GM06990 (cell line): ENCODE results near the gene SSH2.
"Not testable (repeated sequence)": the region's sequence is repeated elsewhere in the genome, so short reads cannot be mapped to it uniquely, and the experiment has no call there.

Experiments used
- DNase-seq: peaks from one replicate; pipeline ENCODE4 v3.0.0-alpha.2; 2011; ENCODE audit not compliant: insufficient read length; ENCODE audit errors: extremely low read depth
- H3K27me3 ChIP-seq: replicated peaks from 2 replicates; pipeline ENCODE4 v1.6.0; 2011; ENCODE audit warnings: low read length; ENCODE audit not compliant: control insufficient read depth, insufficient read depth
- H3K36me3 ChIP-seq: 2 replicates; pipeline ENCODE4 v1.5.1; 2011; ENCODE audit warnings: low read length; ENCODE audit not compliant: control insufficient read depth, insufficient read depth
- H3K4me3 ChIP-seq: replicated peaks from 2 replicates; pipeline ENCODE4 v1.5.1; 2011; ENCODE audit warnings: low read depth, mild to moderate bottlenecking, control low read depth, low read length
- TF ChIP-seq, protein P1 (sequence below): IDR thresholded peaks from 2 replicates; pipeline ENCODE4 v1.5.1; 2011; ENCODE audit warnings: low read length, control low read depth, mild to moderate bottlenecking, inconsistent platforms; ENCODE audit not compliant: insufficient read depth, poor library complexity, severe bottlenecking

The SSH2 gene

DNA sequence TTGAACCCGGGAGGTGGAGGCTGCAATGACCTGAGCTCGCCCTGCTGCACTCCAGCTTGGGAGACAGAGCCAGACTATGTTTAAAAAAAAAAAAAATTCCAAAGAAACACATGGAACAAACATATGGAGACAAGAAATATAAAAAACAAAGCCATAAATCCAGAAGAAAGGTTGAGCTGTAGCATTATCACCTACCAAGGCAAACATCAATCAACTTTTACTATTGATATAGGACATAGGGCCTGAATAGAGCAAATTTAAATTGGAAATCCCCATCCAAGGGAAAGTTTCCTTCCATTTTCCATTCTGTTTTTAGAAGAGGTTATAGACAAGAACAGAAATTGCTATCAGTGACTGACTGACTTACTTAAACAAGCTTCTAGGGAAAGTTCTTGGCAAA, 56.6 kb downstream of the SSH2 start:
- no peak overlapping the region for H3K4me3 ChIP-seq
- H3K27me3 ChIP-seq = no peaks in the 10 kb centered on the region
- no peaks in the 10 kb centered on the region for H3K36me3 ChIP-seq
- DNase-seq = no peak
- TF ChIP-seq, protein P1, sequence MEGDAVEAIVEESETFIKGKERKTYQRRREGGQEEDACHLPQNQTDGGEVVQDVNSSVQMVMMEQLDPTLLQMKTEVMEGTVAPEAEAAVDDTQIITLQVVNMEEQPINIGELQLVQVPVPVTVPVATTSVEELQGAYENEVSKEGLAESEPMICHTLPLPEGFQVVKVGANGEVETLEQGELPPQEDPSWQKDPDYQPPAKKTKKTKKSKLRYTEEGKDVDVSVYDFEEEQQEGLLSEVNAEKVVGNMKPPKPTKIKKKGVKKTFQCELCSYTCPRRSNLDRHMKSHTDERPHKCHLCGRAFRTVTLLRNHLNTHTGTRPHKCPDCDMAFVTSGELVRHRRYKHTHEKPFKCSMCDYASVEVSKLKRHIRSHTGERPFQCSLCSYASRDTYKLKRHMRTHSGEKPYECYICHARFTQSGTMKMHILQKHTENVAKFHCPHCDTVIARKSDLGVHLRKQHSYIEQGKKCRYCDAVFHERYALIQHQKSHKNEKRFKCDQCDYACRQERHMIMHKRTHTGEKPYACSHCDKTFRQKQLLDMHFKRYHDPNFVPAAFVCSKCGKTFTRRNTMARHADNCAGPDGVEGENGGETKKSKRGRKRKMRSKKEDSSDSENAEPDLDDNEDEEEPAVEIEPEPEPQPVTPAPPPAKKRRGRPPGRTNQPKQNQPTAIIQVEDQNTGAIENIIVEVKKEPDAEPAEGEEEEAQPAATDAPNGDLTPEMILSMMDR = no peak

DNA sequence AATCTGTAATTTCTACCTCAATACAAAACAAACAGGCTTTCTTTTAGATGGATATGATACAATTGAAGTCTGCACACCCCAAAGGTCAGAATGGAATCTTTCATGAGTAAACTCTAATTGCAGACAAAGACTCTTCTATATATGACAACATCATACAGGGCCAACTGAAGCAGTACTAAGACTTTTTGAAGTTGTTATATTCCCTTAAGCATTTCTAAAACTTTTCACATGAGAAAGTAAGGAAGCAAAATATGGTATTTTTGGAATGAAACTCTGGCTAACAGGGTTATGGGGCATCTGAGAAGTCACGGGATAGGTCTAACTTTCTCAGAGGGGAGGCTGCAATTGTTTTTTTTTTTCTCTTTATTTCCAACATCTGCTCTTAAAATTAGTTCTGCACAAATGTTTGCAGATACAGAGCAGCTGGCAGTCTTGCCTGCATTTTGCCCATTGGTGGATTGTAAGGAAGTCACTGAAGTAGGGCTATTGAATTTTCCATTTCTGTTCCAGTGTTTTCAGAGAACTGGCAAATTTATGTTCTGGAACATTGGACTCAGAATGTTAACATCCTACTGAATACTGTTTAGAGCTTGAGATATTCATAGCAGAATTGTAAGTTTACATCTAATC, 59.1 kb downstream of the SSH2 start:
- TF ChIP-seq, protein P1 = no peak
- Histone ChIP-seq H3K27me3 (no peaks in the 10 kb centered on the region), H3K4me3 (no peak overlapping the region), H3K36me3 (no peaks in the 10 kb centered on the region)
- DNase-seq = no peak

DNA sequence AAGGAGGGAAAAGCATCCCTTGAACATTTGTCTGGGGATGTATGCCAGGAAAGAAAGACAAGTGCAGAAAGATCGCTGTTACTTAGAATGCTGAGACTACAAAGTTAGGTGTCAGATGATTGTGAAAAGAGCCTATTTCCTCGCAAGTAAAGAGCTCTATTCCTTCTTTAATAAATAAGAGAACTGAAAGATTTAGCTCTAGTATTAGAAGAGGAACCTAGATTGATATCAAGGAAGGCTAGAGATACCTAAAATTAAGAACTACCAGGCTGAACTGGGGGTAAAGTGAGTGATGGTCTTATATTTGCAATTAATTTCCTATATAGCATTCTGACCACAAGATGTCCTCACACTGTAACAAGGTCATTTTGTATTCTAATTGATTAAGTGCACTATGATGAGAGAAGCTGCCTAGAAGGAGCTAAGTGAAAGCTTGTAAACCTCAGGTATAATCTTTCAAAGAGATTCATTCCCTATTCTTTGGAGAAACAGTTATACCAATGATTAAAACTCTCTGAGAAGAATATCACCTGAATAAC, 62.3 kb downstream of the SSH2 start:
- peak; percentile 7 for DNase-seq
- Histone ChIP-seq H3K4me3 (no peak overlapping the region), H3K36me3 (no peaks in the 10 kb centered on the region), H3K27me3 (no peaks in the 10 kb centered on the region)
- TF ChIP-seq, protein P1 = no peak

DNA sequence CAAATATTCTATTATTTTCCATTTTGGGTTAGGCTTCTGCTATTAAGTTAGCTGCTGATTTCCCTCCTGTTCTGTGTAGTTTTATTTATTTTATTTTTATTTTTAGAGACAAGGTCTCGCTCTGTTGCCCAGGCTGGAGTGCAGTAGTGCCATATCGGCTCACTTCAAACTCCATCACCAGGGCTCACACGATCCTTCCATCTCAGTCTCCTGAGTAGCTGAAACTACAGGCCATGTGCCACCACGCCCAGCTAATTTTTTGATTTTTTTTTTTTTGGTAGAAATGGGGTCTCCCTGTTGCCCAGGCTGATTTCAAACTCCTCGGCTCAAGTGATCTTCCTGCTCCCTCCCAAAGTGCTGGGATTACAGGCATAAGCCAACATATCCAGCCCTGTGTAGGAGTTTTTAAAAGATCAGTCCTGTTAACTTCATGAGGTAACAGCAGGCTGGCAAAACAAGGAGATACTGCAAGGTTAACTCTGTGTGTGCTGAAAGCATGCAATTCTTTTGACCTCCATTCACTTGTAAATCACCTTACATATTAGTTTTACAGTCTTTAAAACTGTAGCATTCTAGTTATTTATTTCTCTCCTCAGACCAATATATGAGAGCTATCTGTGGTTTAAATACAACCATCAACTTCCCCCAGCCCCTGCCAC, 63.2 kb downstream of the SSH2 start:
- no peaks in the 10 kb centered on the region for H3K27me3 ChIP-seq
- TF ChIP-seq, protein P1 = no peak
- no peaks in the 10 kb centered on the region for H3K36me3 ChIP-seq
- no peak overlapping the region for H3K4me3 ChIP-seq
- no peak for DNase-seq

DNA sequence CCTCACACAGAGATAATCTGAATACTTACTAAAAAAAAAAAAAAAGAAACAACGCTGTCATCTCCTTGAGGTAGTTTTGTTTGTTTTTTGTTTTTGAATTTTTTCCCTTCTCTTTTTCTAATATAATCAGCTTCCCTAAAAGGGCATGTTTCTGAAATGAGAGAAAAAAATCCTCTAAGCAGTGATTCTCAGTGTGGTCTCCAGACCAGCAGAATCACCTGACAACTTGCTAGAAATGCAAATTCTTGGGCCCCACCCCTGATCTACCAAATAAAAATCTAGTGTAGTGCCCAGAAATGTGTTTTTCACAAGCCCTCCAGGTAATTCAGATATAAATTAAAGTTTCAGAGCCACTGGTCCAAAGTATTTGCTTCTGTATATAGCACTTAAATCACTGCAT, 65.4 kb downstream of the SSH2 start:
- no peak overlapping the region for H3K4me3 ChIP-seq
- no peaks in the 10 kb centered on the region for H3K36me3 ChIP-seq
- no peaks in the 10 kb centered on the region for H3K27me3 ChIP-seq
- no peak for DNase-seq
- TF ChIP-seq, protein P1 = no peak

DNA sequence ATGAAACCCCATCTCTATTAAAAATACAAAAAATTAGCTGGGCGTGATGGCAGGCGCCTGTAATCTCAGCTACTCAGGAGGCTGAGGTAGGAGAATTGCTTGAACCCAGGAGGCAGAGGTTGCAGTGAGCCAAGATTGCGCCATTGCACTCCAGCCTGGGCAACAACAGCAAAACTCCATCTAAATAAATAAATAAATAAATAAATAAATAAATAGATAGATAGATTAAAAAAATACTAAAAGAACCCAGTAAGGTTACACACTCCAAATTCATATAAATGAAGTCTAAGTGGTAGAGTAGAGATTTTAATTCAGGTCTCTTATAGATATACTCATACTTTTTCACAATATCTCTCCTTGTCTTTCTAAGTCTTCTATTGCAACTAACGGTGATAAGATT, 65.9 kb downstream of the SSH2 start:
- not testable (repeated sequence) for H3K36me3 ChIP-seq, DNase-seq, H3K27me3 ChIP-seq, H3K4me3 ChIP-seq
